Keratinocyte (primary cell): ENCODE results near the gene NUP210. TPM values are rescaled to one million over a fixed set of nuclear protein-coding genes. Genes with fewer than 3 reads are reported as not detected.

ENCODE experiments used
- DNase-seq: peaks from one replicate; pipeline ENCODE4 v3.0.0-alpha.2; 2011; ENCODE audit warnings: low read depth, missing footprints, low spot score
- FAIRE-seq: peaks from 2 replicates; lab custom pipeline; 2011; peaks lifted over from hg19 to GRCh38; lab: Jason Lieb, UNC
- H2AFZ ChIP-seq: 2 replicates; pipeline ENCODE4 v1.6.0; 2012; ENCODE audit warnings: low read length, control low read depth, inconsistent platforms; ENCODE audit not compliant: control insufficient read depth
- H3K27ac ChIP-seq: 2 replicates; pipeline ENCODE4 v1.5.1; 2011; ENCODE audit warnings: low read length; ENCODE audit not compliant: control insufficient read depth, insufficient read depth
- H3K27me3 ChIP-seq: 3 replicates; pipeline ENCODE4 v1.6.0; 2011; ENCODE audit warnings: low read length; ENCODE audit not compliant: control insufficient read depth, insufficient read depth; ENCODE audit errors: extremely low read depth
- H3K36me3 ChIP-seq, 2 experiments: 2 replicates in 1 of 2; 3 replicates in 1 of 2; pipeline ENCODE4 v1.5.1; 2011; ENCODE audit warnings: low read length in 2 of 2, mild to moderate bottlenecking in 1 of 2; ENCODE audit not compliant: control insufficient read depth in 2 of 2, insufficient read depth in 2 of 2; ENCODE audit errors: extremely low read depth in 1 of 2
- H3K4me1 ChIP-seq: 3 replicates; pipeline ENCODE4 v1.5.1; 2011; ENCODE audit warnings: low read length; ENCODE audit not compliant: control insufficient read depth, insufficient read depth; ENCODE audit errors: extremely low read depth
- H3K4me2 ChIP-seq: 3 replicates; pipeline ENCODE4 v1.6.0; 2011; ENCODE audit warnings: low read depth, low read length; ENCODE audit not compliant: control insufficient read depth, insufficient read depth; ENCODE audit errors: extremely low read depth
- H3K4me3 ChIP-seq, 3 experiments: fragments of 200-600 bp in 1 of 3; sonication (generic) in 1 of 3; 2 replicates in 2 of 3; 3 replicates in 1 of 3; pipeline ENCODE4 v1.5.1; 2011 to 2016; ENCODE audit warnings: low read length in 3 of 3, mild to moderate bottlenecking in 3 of 3, control low read depth in 2 of 3, inconsistent platforms in 1 of 3, low read depth in 1 of 3, mixed read lengths in 1 of 3, mixed run types in 1 of 3, moderate library complexity in 1 of 3; ENCODE audit not compliant: control insufficient read depth in 2 of 3, insufficient read depth in 2 of 3; ENCODE audit errors: extremely low read depth in 1 of 3
- H3K79me2 ChIP-seq: 2 replicates; pipeline ENCODE4 v1.6.0; 2012; ENCODE audit warnings: low read length; ENCODE audit not compliant: control insufficient read depth, insufficient read depth
- H3K9ac ChIP-seq: 3 replicates; pipeline ENCODE4 v1.6.0; 2011; ENCODE audit warnings: low read length; ENCODE audit not compliant: control insufficient read depth, insufficient read depth; ENCODE audit errors: extremely low read depth
- H3K9me1 ChIP-seq: 3 replicates; pipeline ENCODE4 v1.6.0; 2011; ENCODE audit warnings: low read length; ENCODE audit not compliant: control insufficient read depth, insufficient read depth; ENCODE audit errors: extremely low read depth
- H3K9me3 ChIP-seq: 2 replicates; pipeline ENCODE4 v1.5.1; 2012; ENCODE audit warnings: low read depth, low read length; ENCODE audit not compliant: control insufficient read depth
- H4K20me1 ChIP-seq: 3 replicates; pipeline ENCODE4 v1.6.0; 2011; ENCODE audit warnings: low read length; ENCODE audit not compliant: control insufficient read depth, insufficient read depth; ENCODE audit errors: extremely low read depth
- CTCF ChIP-seq, 3 experiments: IDR thresholded peaks in 1 of 3; conservative IDR thresholded peaks in 1 of 3; optimal IDR thresholded peaks in 1 of 3; 2 replicates in 2 of 3; 3 replicates in 1 of 3; pipeline versions ENCODE3 to v1.5.1; 2011; ENCODE audit warnings: low read length in 3 of 3, mild to moderate bottlenecking in 3 of 3, moderate library complexity in 2 of 3, control low read depth in 1 of 3, inconsistent platforms in 1 of 3; ENCODE audit not compliant: insufficient read depth in 2 of 3; ENCODE audit errors: extremely low read depth in 1 of 3
- EZH2 ChIP-seq: IDR thresholded peaks from one replicate; pipeline ENCODE4 v1.6.1; 2012; ENCODE audit warnings: inconsistent platforms, mild to moderate bottlenecking, low read length, moderate library complexity
- dilution Hi-C: fragments of 300-500 bp; cut with MboI; formaldehyde crosslinking; loops from one replicate; pipeline ENCODE4 v1.7.0; 2020; ENCODE audit warnings: low sequenced_read_pairs; ENCODE audit not compliant: extremely low pct_ligation_motif_present
- polyA plus RNA-seq, 5 experiments: library from polyadenylated mRNA; depleted of rRNA in 3 of 5; stranded (reverse) in 3 of 5; stranded (forward) in 1 of 5; unstranded in 1 of 5; fragments of >200 nt; gene quantifications; 1 replicate in 1 of 5; 2 replicates in 3 of 5; 3 replicates in 1 of 5; pipeline versions ENCODE4 v1.2.1 to v1.2.3, GENCODE V29; 2011 to 2012; ENCODE audit warnings: missing spikeins in 2 of 5, low read depth in 1 of 5, low replicate concordance in 1 of 5

NUP210 gene
- polyA plus RNA-seq, 1 donor (not counting 4 experiments of a cell fraction or from before 2014, with no cell fraction given): 0.01 TPM

- Histone ChIP-seq H2AFZ (no peak overlapping the region), H3K9ac (no peak overlapping the region), H3K9me1 (no peaks in the 10 kb centered on the region), H3K4me1 (no peaks in the 10 kb centered on the region), H4K20me1 (no peaks in the 10 kb centered on the region), H3K36me3 (no peaks in the 10 kb centered on the region), H3K79me2 (no peaks in the 10 kb centered on the region), H3K9me3 (no peaks in the 10 kb centered on the region), H3K4me3 (no peak overlapping the region), H3K4me2 (no peak overlapping the region), H3K27me3 (peaks cover 14% of the 10 kb centered on the region), H3K27ac (no peak overlapping the region)
- dilution Hi-C loops: no loop called here
- TF ChIP-seq CTCF (optimal IDR thresholded peaks at IDR 0.05 in 1 of 3, IDR thresholded peaks at IDR 0.05 in 1 of 3, conservative IDR thresholded peaks at IDR 0.05 in 1 of 3; ENCODE audit: extremely low read depth in 1 of 3, insufficient read depth in 2 of 3, low read length in 3 of 3) (no peak), EZH2 (no peak)
- DNase-seq (no peak), FAIRE-seq (no peak)
These were observed 61.5 kb downstream of the NUP210 start for GRCh38 chr3:13358643-13359042.

DNA sequence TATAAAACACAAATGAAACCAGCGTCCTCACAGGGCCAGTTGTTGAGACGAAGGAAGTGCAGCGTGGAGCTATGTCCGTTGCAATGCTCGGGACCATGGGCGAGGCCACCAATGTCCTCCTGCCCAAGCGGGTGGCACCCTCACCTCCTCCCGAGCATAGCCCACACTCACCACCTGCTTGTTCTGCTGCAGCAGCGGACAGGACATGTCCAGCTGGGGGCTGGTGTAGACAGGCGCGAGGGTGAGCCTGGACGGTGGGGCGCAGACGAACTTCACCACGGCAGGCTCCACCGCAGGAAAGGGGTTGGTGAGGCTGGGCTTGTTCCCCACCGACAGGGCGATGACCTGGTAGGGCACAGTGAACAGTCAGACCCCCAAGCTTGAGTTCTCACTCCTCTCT lies 62.1 kb downstream of the NUP210 start:
- Histone ChIP-seq H3K27me3 (peaks cover 10% of the 10 kb centered on the region), H2AFZ (no peak overlapping the region), H3K9me1 (no peaks in the 10 kb centered on the region), H3K27ac (no peak overlapping the region), H3K9me3 (no peaks in the 10 kb centered on the region), H3K9ac (no peak overlapping the region), H4K20me1 (no peaks in the 10 kb centered on the region), H3K79me2 (no peaks in the 10 kb centered on the region), H3K4me3 (no peak overlapping the region), H3K36me3 (no peaks in the 10 kb centered on the region), H3K4me1 (no peaks in the 10 kb centered on the region), H3K4me2 (no peak overlapping the region)
- DNase-seq (no peak), FAIRE-seq (no peak)
- dilution Hi-C loops: no loop called here
- TF ChIP-seq EZH2 (no peak), CTCF (optimal IDR thresholded peaks at IDR 0.05 in 1 of 3, IDR thresholded peaks at IDR 0.05 in 1 of 3, conservative IDR thresholded peaks at IDR 0.05 in 1 of 3; ENCODE audit: extremely low read depth in 1 of 3, insufficient read depth in 2 of 3, low read length in 3 of 3) (no peak)
